Measurements from ENCODE around the gene PGBD4.

PGBD4 gene

GRCh38 chr15:34106423-34106822 lies 4.5 kb downstream of the PGBD4 start:
- Histone ChIP-seq H3K4me3 (ENCODE audit: low read depth, low read length) (no peak overlapping the region), H3K9me3 (ENCODE audit: severe bottlenecking) (peaks cover 5% of the 10 kb centered on the region), H3K27me3 (ENCODE audit: insufficient read depth, low read depth, severe bottlenecking) (no peaks in the 10 kb centered on the region), H3K27ac (no peak overlapping the region), H3K36me3 (no peaks in the 10 kb centered on the region)
- no peak for DNase-seq
- TF ChIP-seq CTCF (IDR thresholded peaks at IDR 0.05; ENCODE audit: low read depth, low read length): no peak

- TF ChIP-seq CTCF (IDR thresholded peaks at IDR 0.05; ENCODE audit: low read depth, low read length): no peak
- no peak overlapping the region for H3K27ac ChIP-seq
- no peak overlapping the region for H3K4me3 ChIP-seq (ENCODE audit: low read depth, low read length)
- no peaks in the 10 kb centered on the region for H3K36me3 ChIP-seq
- H3K9me3 ChIP-seq (ENCODE audit: severe bottlenecking): peaks cover 5% of the 10 kb centered on the region
- H3K27me3 ChIP-seq (ENCODE audit: insufficient read depth, low read depth, severe bottlenecking): no peaks in the 10 kb centered on the region
- DNase-seq: no peak
These were observed 5.4 kb downstream of the PGBD4 start for GRCh38 chr15:34107315-34107714.

GRCh38 chr15:34109797-34110663 lies 8.1 kb downstream of the PGBD4 start:
- Histone ChIP-seq H3K36me3 (no peaks in the 10 kb centered on the region), H3K27ac (peak overlapping the region; percentile 64), H3K9me3 (ENCODE audit: severe bottlenecking) (peaks cover 9% of the 10 kb centered on the region), H3K4me3 (ENCODE audit: low read depth, low read length) (peak overlapping the region; percentile 31), H3K27me3 (ENCODE audit: insufficient read depth, low read depth, severe bottlenecking) (no peaks in the 10 kb centered on the region)
- peak; percentile 25 for DNase-seq
- peak; percentile 50; the same call in 1 of the 2 replicates for TF ChIP-seq CTCF (IDR thresholded peaks at IDR 0.05; ENCODE audit: low read depth, low read length)

GRCh38 chr15:34111488-34111887 lies 9.6 kb downstream of the PGBD4 start:
- no peaks in the 10 kb centered on the region for H3K36me3 ChIP-seq
- H3K4me3 ChIP-seq (ENCODE audit: low read depth, low read length): no peak overlapping the region
- DNase-seq: no peak
- no peaks in the 10 kb centered on the region for H3K27me3 ChIP-seq (ENCODE audit: insufficient read depth, low read depth, severe bottlenecking)
- TF ChIP-seq CTCF (IDR thresholded peaks at IDR 0.05; ENCODE audit: low read depth, low read length): no peak
- peaks cover 9% of the 10 kb centered on the region for H3K9me3 ChIP-seq (ENCODE audit: severe bottlenecking)
- H3K27ac ChIP-seq: peak overlapping the region; percentile 40

- Histone ChIP-seq H3K27ac (no peak overlapping the region), H3K4me3 (ENCODE audit: low read depth, low read length) (no peak overlapping the region), H3K36me3 (no peaks in the 10 kb centered on the region), H3K27me3 (ENCODE audit: insufficient read depth, low read depth, severe bottlenecking) (no peaks in the 10 kb centered on the region), H3K9me3 (ENCODE audit: severe bottlenecking) (peaks cover 3% of the 10 kb centered on the region)
- TF ChIP-seq CTCF (IDR thresholded peaks at IDR 0.05; ENCODE audit: low read depth, low read length): no peak
- DNase-seq: no peak
These were observed 12.3 kb downstream of the PGBD4 start for GRCh38 chr15:34114215-34114614.

Data from WERI-Rb-1 (cell line).